GM23338 (cell line): Measurements from ENCODE around the gene ZDHHC3. TPM values are rescaled to one million over a fixed set of nuclear protein-coding genes. Genes with fewer than 3 reads are reported as not detected.

Experiments used
- ATAC-seq: fragments of 200-7000 bp; cut with Tn5 transposase; 3 replicates; pipeline ENCODE4 v1.9.1; 2020
- DNase-seq: peaks from one replicate; pipeline ENCODE4 v3.0.0-alpha.2; 2015; ENCODE audit warnings: low spot score
- H2AFZ ChIP-seq: fragments of 200-600 bp; sonication (generic); 2 replicates; pipeline ENCODE4 v1.8.0; 2016; ENCODE audit warnings: antibody characterized with exemption, mild to moderate bottlenecking, moderate library complexity
- H3F3A ChIP-seq: fragments of 200-600 bp; sonication (generic); replicated peaks from 2 replicates; pipeline ENCODE4 v1.8.0; 2017; ENCODE audit warnings: antibody characterized with exemption, mixed run types, low read depth
- H3K27ac ChIP-seq: fragments of 200-600 bp; sonication (generic); 2 replicates; pipeline ENCODE4 v1.6.1; 2016; ENCODE audit warnings: low read depth
- H3K27me3 ChIP-seq: fragments of 200-600 bp; sonication (generic); 2 replicates; pipeline ENCODE4 v1.8.0; 2016; ENCODE audit warnings: mild to moderate bottlenecking, mixed run types, moderate library complexity; ENCODE audit not compliant: insufficient read depth
- H3K36me3 ChIP-seq: fragments of 200-600 bp; sonication (generic); 2 replicates; pipeline ENCODE4 v1.8.0; 2016; ENCODE audit warnings: mild to moderate bottlenecking; ENCODE audit not compliant: insufficient read depth
- H3K4me1 ChIP-seq: fragments of 200-600 bp; sonication (generic); 2 replicates; pipeline ENCODE4 v1.8.0; 2016; ENCODE audit warnings: mild to moderate bottlenecking, moderate library complexity; ENCODE audit not compliant: insufficient read depth
- H3K4me2 ChIP-seq: fragments of 200-600 bp; sonication (generic); 2 replicates; pipeline ENCODE4 v1.7.1; 2017; ENCODE audit warnings: mixed run types
- H3K4me3 ChIP-seq: fragments of 200-600 bp; sonication (generic); 2 replicates; pipeline ENCODE4 v1.6.1; 2016; ENCODE audit warnings: mixed run types
- H3K79me2 ChIP-seq: fragments of 200-600 bp; sonication (generic); replicated peaks from 2 replicates; pipeline ENCODE4 v1.8.0; 2017; ENCODE audit warnings: mild to moderate bottlenecking; ENCODE audit not compliant: insufficient read depth
- H3K9me2 ChIP-seq: fragments of 200-600 bp; sonication (generic); 2 replicates; pipeline ENCODE4 v1.8.0; 2017; ENCODE audit not compliant: insufficient read depth
- H4K20me1 ChIP-seq: fragments of 200-600 bp; sonication (generic); replicated peaks from 2 replicates; pipeline ENCODE4 v1.8.0; 2017; ENCODE audit warnings: mild to moderate bottlenecking; ENCODE audit not compliant: insufficient read depth
- H3K27ac Mint-ChIP-seq: 2 replicates; pipeline ENCODE4 v1.8.0; 2020; ENCODE audit warnings: inconsistent platforms, mild to moderate bottlenecking, moderate library complexity, mixed read lengths
- H3K27me3 Mint-ChIP-seq: 3 replicates; pipeline ENCODE4 v1.8.0; 2022; ENCODE audit warnings: low read depth, mild to moderate bottlenecking, moderate library complexity, mixed read lengths, inconsistent platforms; ENCODE audit not compliant: insufficient read depth, poor library complexity
- H3K36me3 Mint-ChIP-seq: 3 replicates; pipeline ENCODE4 v1.8.0; 2021; ENCODE audit warnings: low read depth, mild to moderate bottlenecking, inconsistent platforms, moderate library complexity, mixed read lengths
- H3K4me1 Mint-ChIP-seq: 3 replicates; pipeline ENCODE4 v1.8.0; 2020; ENCODE audit warnings: mild to moderate bottlenecking, inconsistent platforms, mixed read lengths
- H3K4me3 Mint-ChIP-seq: 3 replicates; pipeline ENCODE4 v1.8.0; 2021; ENCODE audit warnings: moderate library complexity, mild to moderate bottlenecking, inconsistent platforms, mixed read lengths
- H3K9me3 Mint-ChIP-seq: 3 replicates; pipeline ENCODE4 v1.8.0; 2020; ENCODE audit warnings: moderate library complexity, mild to moderate bottlenecking, inconsistent platforms, mixed read lengths
- CREB1 ChIP-seq: fragments of 250-450 bp; sonication (Bioruptor Pico); IDR thresholded peaks from 2 replicates; pipeline ENCODE4 v1.5.0; 2020; ENCODE audit warnings: low read depth, mild to moderate bottlenecking, moderate library complexity
- CTCF ChIP-seq, 2 experiments: fragments of 200-600 bp in 1 of 2; sonication (generic) in 1 of 2; conservative IDR thresholded peaks; 2 replicates each; pipeline versions ENCODE4 v1.5.1 to v1.6.1; 2016 to 2017; ENCODE audit warnings: antibody characterized with exemption in 2 of 2, low read depth in 2 of 2, mild to moderate bottlenecking in 2 of 2, moderate library complexity in 1 of 2
- EZH2 ChIP-seq: fragments of 200-600 bp; sonication (generic); IDR thresholded peaks from one replicate; pipeline ENCODE4 v1.8.0; 2017; ENCODE audit warnings: antibody characterized with exemption, mild to moderate bottlenecking, low read depth; ENCODE audit not compliant: unreplicated experiment
- EZH2phosphoT487 ChIP-seq: fragments of 200-600 bp; sonication (generic); IDR thresholded peaks from one replicate; pipeline ENCODE4 v1.8.1; 2018; ENCODE audit warnings: antibody characterized with exemption; ENCODE audit not compliant: unreplicated experiment
- JUNB ChIP-seq: IDR thresholded peaks from one replicate; pipeline ENCODE4 v1.6.1; 2016; ENCODE audit warnings: antibody characterized with exemption; ENCODE audit not compliant: unreplicated experiment
- NANOG ChIP-seq: IDR thresholded peaks from 2 replicates; pipeline ENCODE4 v1.6.1; 2016; ENCODE audit warnings: antibody characterized with exemption, borderline replicate concordance
- POLR2AphosphoS5 ChIP-seq: IDR thresholded peaks from 2 replicates; pipeline ENCODE4 v1.6.1; 2016; ENCODE audit warnings: antibody characterized with exemption, low read depth
- REST ChIP-seq: IDR thresholded peaks from one replicate; pipeline ENCODE4 v1.6.1; 2018; ENCODE audit warnings: antibody characterized with exemption; ENCODE audit not compliant: unreplicated experiment
- STAT1 ChIP-seq: IDR thresholded peaks from one replicate; pipeline ENCODE4 v1.6.1; 2016; ENCODE audit warnings: antibody characterized with exemption; ENCODE audit not compliant: unreplicated experiment
- ZNF114 ChIP-seq: fragments of 250-450 bp; sonication (Bioruptor Pico); IDR thresholded peaks from 2 replicates; pipeline ENCODE4 v1.5.0; 2020; ENCODE audit warnings: mild to moderate bottlenecking, moderate library complexity
- ZNF331 ChIP-seq: fragments of 250-450 bp; sonication (Bioruptor Pico); IDR thresholded peaks from 2 replicates; pipeline ENCODE4 v1.5.0; 2020; ENCODE audit warnings: low read depth, mild to moderate bottlenecking, moderate library complexity
- polyA plus RNA-seq: library from polyadenylated mRNA; unstranded; fragments of >200 nt; fragmentation: Nextera tagmentation; extraction: Ambion mirVana; gene quantifications from 2 replicates; pipeline ENCODE4 v1.2.1, GENCODE V29; 2016
- total RNA-seq: library from RNA; depleted of rRNA; stranded (reverse); fragments of >200 nt; shearing (Covaris generic); gene quantifications from 2 replicates; pipeline ENCODE4 v1.2.3, GENCODE V29; 2014
- TF ChIP-seq, protein P1 (sequence below): fragments of 250-450 bp; sonication (Bioruptor Pico); IDR thresholded peaks from 2 replicates; pipeline ENCODE4 v1.5.0; 2020; ENCODE audit warnings: mild to moderate bottlenecking, moderate library complexity
- TF ChIP-seq, protein P2 (sequence below): IDR thresholded peaks from 2 replicates; pipeline ENCODE4 v1.6.1; 2016; ENCODE audit warnings: antibody characterized with exemption

ZDHHC3 gene
- total and polyA plus RNA-seq, 2 experiments from 2014 or later: 28.9 to 84.2 TPM

DNA sequence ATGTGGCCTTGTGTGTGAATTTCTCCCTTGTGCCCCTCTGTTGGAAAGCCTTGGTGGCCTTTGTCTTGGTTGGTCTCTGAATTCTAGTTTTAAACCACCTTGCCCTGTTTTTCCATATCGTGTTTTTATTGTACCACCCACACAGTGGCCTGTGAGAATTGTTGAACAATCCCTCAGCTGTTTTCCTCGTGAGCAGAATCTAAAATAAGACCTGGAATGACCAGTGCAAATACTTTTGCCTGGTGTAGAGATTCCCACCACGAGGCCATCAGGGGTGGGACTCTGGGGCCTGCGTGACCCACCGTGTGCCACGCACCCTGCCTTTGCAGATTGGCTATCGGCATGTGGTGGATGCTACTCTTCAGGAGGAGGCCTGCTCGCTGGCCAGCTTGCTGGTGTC, 31.1 kb upstream of the ZDHHC3 start:
- Histone ChIP-seq H3K27me3 (no peaks in the 10 kb centered on the region), H3K79me2 (no peaks in the 10 kb centered on the region; the same call in 1 of the 2 replicates), H4K20me1 (peaks cover 5% of the 10 kb centered on the region), H3K4me1 (no peaks in the 10 kb centered on the region), H2AFZ (no peak overlapping the region), H3F3A (no peaks in the 10 kb centered on the region), H3K4me2 (no peak overlapping the region), H3K36me3 (peaks cover 33% of the 10 kb centered on the region), H3K27ac (no peak overlapping the region), H3K4me3 (no peak overlapping the region), H3K9me2 (no peaks in the 10 kb centered on the region)
- H3K4me1 Mint-ChIP-seq: no peaks in the 10 kb centered on the region
- ATAC-seq (no peak), DNase-seq (no peak)
- no peak for TF ChIP-seq EZH2
- TF ChIP-seq, protein P1, sequence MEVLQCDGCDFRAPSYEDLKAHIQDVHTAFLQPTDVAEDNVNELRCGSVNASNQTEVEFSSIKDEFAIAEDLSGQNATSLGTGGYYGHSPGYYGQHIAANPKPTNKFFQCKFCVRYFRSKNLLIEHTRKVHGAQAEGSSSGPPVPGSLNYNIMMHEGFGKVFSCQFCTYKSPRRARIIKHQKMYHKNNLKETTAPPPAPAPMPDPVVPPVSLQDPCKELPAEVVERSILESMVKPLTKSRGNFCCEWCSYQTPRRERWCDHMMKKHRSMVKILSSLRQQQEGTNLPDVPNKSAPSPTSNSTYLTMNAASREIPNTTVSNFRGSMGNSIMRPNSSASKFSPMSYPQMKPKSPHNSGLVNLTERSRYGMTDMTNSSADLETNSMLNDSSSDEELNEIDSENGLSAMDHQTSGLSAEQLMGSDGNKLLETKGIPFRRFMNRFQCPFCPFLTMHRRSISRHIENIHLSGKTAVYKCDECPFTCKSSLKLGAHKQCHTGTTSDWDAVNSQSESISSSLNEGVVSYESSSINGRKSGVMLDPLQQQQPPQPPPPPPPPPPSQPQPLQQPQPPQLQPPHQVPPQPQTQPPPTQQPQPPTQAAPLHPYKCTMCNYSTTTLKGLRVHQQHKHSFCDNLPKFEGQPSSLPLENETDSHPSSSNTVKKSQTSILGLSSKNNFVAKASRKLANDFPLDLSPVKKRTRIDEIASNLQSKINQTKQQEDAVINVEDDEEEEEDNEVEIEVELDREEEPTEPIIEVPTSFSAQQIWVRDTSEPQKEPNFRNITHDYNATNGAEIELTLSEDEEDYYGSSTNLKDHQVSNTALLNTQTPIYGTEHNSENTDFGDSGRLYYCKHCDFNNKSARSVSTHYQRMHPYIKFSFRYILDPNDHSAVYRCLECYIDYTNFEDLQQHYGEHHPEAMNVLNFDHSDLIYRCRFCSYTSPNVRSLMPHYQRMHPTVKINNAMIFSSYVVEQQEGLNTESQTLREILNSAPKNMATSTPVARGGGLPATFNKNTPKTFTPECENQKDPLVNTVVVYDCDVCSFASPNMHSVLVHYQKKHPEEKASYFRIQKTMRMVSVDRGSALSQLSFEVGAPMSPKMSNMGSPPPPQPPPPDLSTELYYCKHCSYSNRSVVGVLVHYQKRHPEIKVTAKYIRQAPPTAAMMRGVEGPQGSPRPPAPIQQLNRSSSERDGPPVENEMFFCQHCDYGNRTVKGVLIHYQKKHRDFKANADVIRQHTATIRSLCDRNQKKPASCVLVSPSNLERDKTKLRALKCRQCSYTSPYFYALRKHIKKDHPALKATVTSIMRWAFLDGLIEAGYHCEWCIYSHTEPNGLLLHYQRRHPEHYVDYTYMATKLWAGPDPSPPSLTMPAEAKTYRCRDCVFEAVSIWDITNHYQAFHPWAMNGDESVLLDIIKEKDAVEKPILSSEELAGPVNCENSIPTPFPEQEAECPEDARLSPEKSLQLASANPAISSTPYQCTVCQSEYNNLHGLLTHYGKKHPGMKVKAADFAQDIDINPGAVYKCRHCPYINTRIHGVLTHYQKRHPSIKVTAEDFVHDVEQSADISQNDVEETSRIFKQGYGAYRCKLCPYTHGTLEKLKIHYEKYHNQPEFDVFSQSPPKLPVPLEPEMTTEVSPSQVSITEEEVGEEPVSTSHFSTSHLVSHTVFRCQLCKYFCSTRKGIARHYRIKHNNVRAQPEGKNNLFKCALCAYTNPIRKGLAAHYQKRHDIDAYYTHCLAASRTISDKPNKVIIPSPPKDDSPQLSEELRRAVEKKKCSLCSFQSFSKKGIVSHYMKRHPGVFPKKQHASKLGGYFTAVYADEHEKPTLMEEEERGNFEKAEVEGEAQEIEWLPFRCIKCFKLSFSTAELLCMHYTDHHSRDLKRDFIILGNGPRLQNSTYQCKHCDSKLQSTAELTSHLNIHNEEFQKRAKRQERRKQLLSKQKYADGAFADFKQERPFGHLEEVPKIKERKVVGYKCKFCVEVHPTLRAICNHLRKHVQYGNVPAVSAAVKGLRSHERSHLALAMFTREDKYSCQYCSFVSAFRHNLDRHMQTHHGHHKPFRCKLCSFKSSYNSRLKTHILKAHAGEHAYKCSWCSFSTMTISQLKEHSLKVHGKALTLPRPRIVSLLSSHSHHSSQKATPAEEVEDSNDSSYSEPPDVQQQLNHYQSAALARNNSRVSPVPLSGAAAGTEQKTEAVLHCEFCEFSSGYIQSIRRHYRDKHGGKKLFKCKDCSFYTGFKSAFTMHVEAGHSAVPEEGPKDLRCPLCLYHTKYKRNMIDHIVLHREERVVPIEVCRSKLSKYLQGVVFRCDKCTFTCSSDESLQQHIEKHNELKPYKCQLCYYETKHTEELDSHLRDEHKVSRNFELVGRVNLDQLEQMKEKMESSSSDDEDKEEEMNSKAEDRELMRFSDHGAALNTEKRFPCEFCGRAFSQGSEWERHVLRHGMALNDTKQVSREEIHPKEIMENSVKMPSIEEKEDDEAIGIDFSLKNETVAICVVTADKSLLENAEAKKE (CRISPR knock-in tag): no peak
- TF ChIP-seq, protein P2, sequence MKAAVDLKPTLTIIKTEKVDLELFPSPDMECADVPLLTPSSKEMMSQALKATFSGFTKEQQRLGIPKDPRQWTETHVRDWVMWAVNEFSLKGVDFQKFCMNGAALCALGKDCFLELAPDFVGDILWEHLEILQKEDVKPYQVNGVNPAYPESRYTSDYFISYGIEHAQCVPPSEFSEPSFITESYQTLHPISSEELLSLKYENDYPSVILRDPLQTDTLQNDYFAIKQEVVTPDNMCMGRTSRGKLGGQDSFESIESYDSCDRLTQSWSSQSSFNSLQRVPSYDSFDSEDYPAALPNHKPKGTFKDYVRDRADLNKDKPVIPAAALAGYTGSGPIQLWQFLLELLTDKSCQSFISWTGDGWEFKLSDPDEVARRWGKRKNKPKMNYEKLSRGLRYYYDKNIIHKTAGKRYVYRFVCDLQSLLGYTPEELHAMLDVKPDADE: no peak
- TF ChIP-seq CTCF (conservative IDR thresholded peaks at IDR 0.05; ENCODE audit: low read depth in 2 of 2): no peak
- TF ChIP-seq EZH2phosphoT487: no peak
- no peak for TF ChIP-seq ZNF114
- no peak for TF ChIP-seq POLR2AphosphoS5
- no peak for TF ChIP-seq NANOG
- no peak for TF ChIP-seq STAT1
- TF ChIP-seq ZNF331: no peak
- TF ChIP-seq REST: no peak
- TF ChIP-seq JUNB: no peak
- TF ChIP-seq CREB1: no peak
- peaks cover 10% of the 10 kb centered on the region for H3K9me3 Mint-ChIP-seq
- H3K27ac Mint-ChIP-seq: no peak overlapping the region
- H3K36me3 Mint-ChIP-seq: peaks cover 75% of the 10 kb centered on the region
- peaks cover 1% of the 10 kb centered on the region for H3K27me3 Mint-ChIP-seq
- no peak overlapping the region for H3K4me3 Mint-ChIP-seq
